Measurements from ENCODE around the gene CBLL1.

- no peak for TF ChIP-seq NKRF (conservative IDR thresholded peaks at IDR 0.05)
- no peak for TF ChIP-seq ZNF24 (IDR thresholded peaks at IDR 0.05)
- no peak for TF ChIP-seq EZH2 (IDR thresholded peaks at IDR 0.05; ENCODE audit: borderline replicate concordance, control insufficient read depth, low read depth, low read length)
- no peak for TF ChIP-seq CTCF (IDR thresholded peaks at IDR 0.05 in 2 of 3, conservative IDR thresholded peaks at IDR 0.05 in 1 of 3; ENCODE audit: control insufficient read depth in 2 of 3, extremely low read depth in 1 of 3, insufficient read depth in 1 of 3, low read depth in 3 of 3, low read length in 3 of 3)
- no peak for TF ChIP-seq FOS (IDR thresholded peaks at IDR 0.05; ENCODE audit: borderline replicate concordance, extremely low read depth, insufficient read length)
- no peak for TF ChIP-seq RAD21 (IDR thresholded peaks at IDR 0.05; ENCODE audit: insufficient read depth, low read depth, low read length)
- TF ChIP-seq MAX (IDR thresholded peaks at IDR 0.05; ENCODE audit: low read depth, low read length) = no peak
- TF ChIP-seq CEBPB (IDR thresholded peaks at IDR 0.05; ENCODE audit: borderline replicate concordance in 1 of 2, low read depth in 2 of 2, low read length in 2 of 2) = no peak
Measured at GRCh38 chr7:107810626-107811025, 66.7 kb downstream of the CBLL1 start.
